H1 (cell line): Measurements from ENCODE around the gene ANKH. TPM values are rescaled to one million over a fixed set of nuclear protein-coding genes. Genes with fewer than 3 reads are reported as not detected.

Experiments
- CTCF ChIA-PET: fragments of 300-600 bp; sonication (Branson Sonifier 250); formaldehyde crosslinking; loops from one replicate; lab custom pipeline; 2021; ENCODE audit not compliant: partially characterized antibody; lab: Charles Lee
- POLR2A ChIA-PET: fragments of 300-600 bp; sonication (Branson Sonifier 250); formaldehyde crosslinking; loops from one replicate; lab custom pipeline; 2021; ENCODE audit warnings: inconsistent platforms; ENCODE audit not compliant: partially characterized antibody; lab: Charles Lee
- DNase-seq, 2 experiments: peaks; one replicate each; pipeline versions ENCODE4 v3.0.0 to v3.0.0-alpha.2; 2010 to 2022; ENCODE audit warnings: low spot score in 2 of 2, low read depth in 1 of 2, mixed read lengths in 1 of 2
- FAIRE-seq: peaks from 2 replicates; lab custom pipeline; 2011; peaks lifted over from hg19 to GRCh38; lab: Jason Lieb, UNC
- H2AFZ ChIP-seq: 2 replicates; pipeline ENCODE4 v1.8.1; 2012; ENCODE audit warnings: low read length, inconsistent platforms
- H2AK5ac ChIP-seq: 2 replicates; pipeline ENCODE4 v1.6.1; 2013; ENCODE audit warnings: low read depth, low read length
- H2BK120ac ChIP-seq: replicated peaks from 2 replicates; pipeline ENCODE3; 2013; ENCODE audit warnings: low read depth, low read length, inconsistent platforms
- H2BK12ac ChIP-seq: 2 replicates; pipeline ENCODE4 v1.6.1; 2013; ENCODE audit warnings: low read depth, low read length
- H2BK15ac ChIP-seq: 2 replicates; pipeline ENCODE4 v1.6.1; 2013; ENCODE audit warnings: low read length
- H2BK20ac ChIP-seq: 2 replicates; pipeline ENCODE4 v1.6.1; 2013; ENCODE audit warnings: low read length
- H2BK5ac ChIP-seq: 2 replicates; pipeline ENCODE4 v1.6.1; 2013; ENCODE audit warnings: low read depth, low read length
- H3K14ac ChIP-seq: 2 replicates; pipeline ENCODE4 v1.6.1; 2013; ENCODE audit warnings: inconsistent platforms; ENCODE audit not compliant: insufficient read length
- H3K18ac ChIP-seq: 2 replicates; pipeline ENCODE4 v1.6.1; 2013; ENCODE audit warnings: low read length; ENCODE audit errors: extremely low read depth
- H3K23ac ChIP-seq: 2 replicates; pipeline ENCODE4 v1.6.1; 2013; ENCODE audit warnings: inconsistent platforms; ENCODE audit not compliant: insufficient read length
- H3K23me2 ChIP-seq: 2 replicates; pipeline ENCODE4 v1.6.1; 2013; ENCODE audit warnings: low read depth, low read length
- H3K27ac ChIP-seq: 2 replicates; pipeline ENCODE4 v1.6.1; 2011; ENCODE audit warnings: low read depth, low read length, inconsistent platforms
- H3K27me3 ChIP-seq, 4 experiments: replicated peaks in 1 of 4; 1 replicate in 1 of 4; 2 replicates in 3 of 4; pipeline versions ENCODE4 v1.6.1 to v1.8.1; 2011 to 2013; ENCODE audit warnings: low read length in 3 of 4, mild to moderate bottlenecking in 3 of 4, inconsistent platforms in 2 of 4, mixed read lengths in 2 of 4, moderate library complexity in 1 of 4; ENCODE audit not compliant: control insufficient read depth in 3 of 4, insufficient read depth in 3 of 4; ENCODE audit errors: extremely low read depth in 1 of 4
- H3K36me3 ChIP-seq, 4 experiments: 2 replicates each; pipeline versions ENCODE4 v1.6.1 to v1.8.1; 2011 to 2013; ENCODE audit warnings: mild to moderate bottlenecking in 4 of 4, low read length in 3 of 4, moderate library complexity in 2 of 4, control low read depth in 1 of 4, inconsistent platforms in 1 of 4; ENCODE audit not compliant: insufficient read depth in 4 of 4, control insufficient read depth in 2 of 4
- H3K4ac ChIP-seq: replicated peaks from 2 replicates; pipeline ENCODE3; 2013; ENCODE audit warnings: low read length, low read depth, mixed read lengths, inconsistent platforms; ENCODE audit not compliant: insufficient read length
- H3K4me1 ChIP-seq, 4 experiments: replicated peaks in 1 of 4; 1 replicate in 1 of 4; 2 replicates in 3 of 4; pipeline versions ENCODE4 v1.6.1 to v1.8.1; 2011 to 2013; ENCODE audit warnings: low read length in 3 of 4, inconsistent platforms in 2 of 4, mixed read lengths in 1 of 4; ENCODE audit not compliant: insufficient read depth in 4 of 4, control insufficient read depth in 3 of 4
- H3K4me2 ChIP-seq, 2 experiments: 2 replicates each; pipeline versions ENCODE4 v1.6.1 to v1.8.1; 2011 to 2013; ENCODE audit warnings: low read depth in 2 of 2, low read length in 2 of 2, control low read depth in 1 of 2, inconsistent platforms in 1 of 2, mild to moderate bottlenecking in 1 of 2; ENCODE audit not compliant: insufficient read depth in 1 of 2
- H3K4me3 ChIP-seq, 4 experiments: fragments of 200-600, 300-600 bp in 1 of 4; sonication (generic), shearing (Covaris generic), sonication (Bioruptor Twin) in 1 of 4; 2 replicates each; pipeline versions ENCODE4 v1.5.1 to v1.8.1; 2011 to 2016; ENCODE audit warnings: low read length in 4 of 4, low read depth in 3 of 4, control low read depth in 2 of 4, inconsistent platforms in 2 of 4, mild to moderate bottlenecking in 2 of 4, mixed read lengths in 1 of 4, moderate library complexity in 1 of 4; ENCODE audit not compliant: insufficient read depth in 2 of 4; ENCODE audit errors: extremely low read depth in 1 of 4
- H3K56ac ChIP-seq: replicated peaks from 2 replicates; pipeline ENCODE3; 2013; ENCODE audit warnings: low read depth, mild to moderate bottlenecking, mixed read lengths, low read length, inconsistent platforms; ENCODE audit not compliant: insufficient read length
- H3K79me1 ChIP-seq: 2 replicates; pipeline ENCODE4 v1.6.1; 2013; ENCODE audit warnings: low read depth, low read length, control low read depth
- H3K79me2 ChIP-seq, 2 experiments: 2 replicates each; pipeline versions ENCODE4 v1.6.1 to v1.8.1; 2012 to 2013; ENCODE audit warnings: low read length in 2 of 2, mild to moderate bottlenecking in 2 of 2, inconsistent platforms in 1 of 2; ENCODE audit not compliant: insufficient read depth in 2 of 2, control insufficient read depth in 1 of 2
- H3K9ac ChIP-seq, 4 experiments: replicated peaks in 1 of 4; 1 replicate in 1 of 4; 2 replicates in 3 of 4; pipeline versions ENCODE4 v1.6.1 to v1.8.1; 2011 to 2013; ENCODE audit warnings: low read depth in 3 of 4, low read length in 3 of 4, control low read depth in 2 of 4, mild to moderate bottlenecking in 2 of 4, moderate library complexity in 2 of 4, inconsistent platforms in 1 of 4; ENCODE audit errors: extremely low read depth in 1 of 4
- H3K9me3 ChIP-seq, 2 experiments: 2 replicates each; pipeline versions ENCODE4 v1.6.1 to v1.8.1; 2012 to 2013; ENCODE audit warnings: mild to moderate bottlenecking in 2 of 2, moderate library complexity in 2 of 2, control low read depth in 1 of 2, inconsistent platforms in 1 of 2, low read depth in 1 of 2, low read length in 1 of 2, mixed read lengths in 1 of 2; ENCODE audit not compliant: insufficient read depth in 2 of 2
- H4K20me1 ChIP-seq, 2 experiments: replicated peaks in 1 of 2; 2 replicates each; pipeline versions ENCODE3 to v1.8.1; 2011 to 2013; ENCODE audit warnings: inconsistent platforms in 2 of 2, low read length in 2 of 2, mild to moderate bottlenecking in 1 of 2; ENCODE audit not compliant: insufficient read depth in 2 of 2, control insufficient read depth in 1 of 2
- H4K5ac ChIP-seq: 2 replicates; pipeline ENCODE4 v1.6.1; 2013; ENCODE audit warnings: low read length, low read depth, mixed read lengths, inconsistent platforms; ENCODE audit not compliant: insufficient read length
- H4K8ac ChIP-seq: 2 replicates; pipeline ENCODE4 v1.8.0; 2013; ENCODE audit warnings: mild to moderate bottlenecking, moderate library complexity, low read length, inconsistent platforms; ENCODE audit not compliant: insufficient read depth; ENCODE audit errors: extremely low read depth
- H4K91ac ChIP-seq: replicated peaks from 2 replicates; pipeline ENCODE3; 2013; ENCODE audit warnings: low read length, mixed read lengths, inconsistent platforms; ENCODE audit not compliant: insufficient read length
- EZH2 ChIP-seq: fragments of 200-600 bp; sonication (generic); IDR thresholded peaks from 2 replicates; pipeline ENCODE4 v1.7.1; 2012; ENCODE audit warnings: low read depth, mild to moderate bottlenecking, moderate library complexity, low read length, inconsistent platforms; ENCODE audit not compliant: severe bottlenecking
- FOSL1 ChIP-seq: IDR thresholded peaks from 2 replicates; pipeline ENCODE4 v1.6.1; 2011; ENCODE audit warnings: mild to moderate bottlenecking, low read depth, low read length, moderate library complexity; ENCODE audit not compliant: insufficient read depth
- TAF7 ChIP-seq: optimal IDR thresholded peaks from 2 replicates; pipeline ENCODE3; 2011; ENCODE audit warnings: low read depth, mild to moderate bottlenecking, inconsistent platforms, low read length, moderate library complexity, borderline replicate concordance
- WGBS, 2 experiments: shearing (Covaris generic) in 1 of 2; methylation state at CpG; one replicate each; pipeline versions ENCODE4 v1.1.6 to v1.1.7; 2013 to 2015; ENCODE audit warnings: low lambda C conversion rate in 2 of 2, mixed read lengths in 2 of 2, inconsistent platforms in 1 of 2, low coverage in 1 of 2, missing lambda C conversion rate in 1 of 2; ENCODE audit not compliant: insufficient replicate concordance in 2 of 2, insufficient coverage in 1 of 2, insufficient read length in 1 of 2; ENCODE audit errors: extremely low coverage in 1 of 2, missing lambda C conversion rate in 1 of 2; 5-methylcytosine and 5-hydroxymethylcytosine counted together
- polyA plus RNA-seq, 7 experiments: library from polyadenylated mRNA; depleted of rRNA in 3 of 7; stranded (reverse) in 5 of 7; unstranded in 2 of 7; fragments of >200 nt in 5 of 7; fragments of 200-250 nt in 2 of 7; gene quantifications; 1 replicate in 5 of 7; 2 replicates in 1 of 7; 4 replicates in 1 of 7; pipeline versions ENCODE4 v1.2.1 to v1.2.3, GENCODE V29; 2011 to 2013; ENCODE audit warnings: missing spikeins in 2 of 7, mixed read lengths in 2 of 7
- total RNA-seq: library from RNA; stranded (reverse); fragmentation: NEBNext Ultra II Directional; extraction: Animal tissue kit (Norgen Biotek cat#: 25700); gene quantifications from 2 replicates; pipeline ENCODE4 v1.2.1, GENCODE V29; 2021

The ANKH gene
- total and polyA plus RNA-seq, 2 of the 8 experiments (the other 6 are each of a cell fraction or from before 2014, with no cell fraction given) = 5.3 to 13.0 TPM

DNA sequence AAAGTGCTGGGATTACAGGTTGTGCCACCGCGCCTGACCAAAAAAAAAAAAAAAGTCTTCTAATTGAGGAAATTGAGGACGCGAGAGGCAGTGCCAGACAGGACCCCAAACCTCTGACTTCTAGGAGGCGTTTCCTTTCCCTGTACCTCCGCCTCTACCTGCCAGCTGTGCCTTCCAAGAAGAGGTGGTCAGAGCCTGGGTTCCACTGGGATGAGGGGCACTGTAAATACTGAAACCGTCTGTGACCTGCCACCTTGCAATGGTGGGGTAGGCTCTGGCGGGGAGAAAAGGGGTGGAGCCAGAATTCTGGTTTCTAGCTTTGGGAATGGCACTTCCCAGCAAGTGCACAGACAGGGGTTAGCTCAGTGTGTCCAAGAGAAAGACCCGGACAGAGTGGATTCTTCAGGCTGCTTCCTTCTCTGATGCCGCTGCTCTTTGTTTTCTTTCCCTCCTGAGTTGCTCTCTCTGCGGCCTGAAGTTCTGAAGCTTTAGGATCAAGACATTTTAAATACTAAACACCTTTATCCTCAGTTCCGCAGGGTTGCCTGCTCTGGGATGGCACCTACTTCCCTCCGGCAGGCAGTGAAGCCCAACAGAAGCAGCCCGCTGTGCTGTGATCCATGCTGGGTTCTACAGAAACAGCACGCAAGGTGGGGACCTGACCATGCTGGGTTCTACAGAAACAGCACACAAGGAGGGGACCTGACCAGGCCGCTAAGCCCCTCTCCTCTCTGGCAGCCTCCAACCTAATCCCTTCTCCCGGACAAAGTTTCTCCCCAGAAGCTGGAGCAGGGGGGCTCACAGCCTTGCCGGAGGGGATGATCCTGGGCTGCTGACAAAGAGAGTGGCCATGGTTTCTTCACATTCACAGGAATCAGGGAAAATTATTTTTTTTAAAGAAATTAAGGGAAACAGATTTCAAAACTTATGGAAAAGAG, 141.9 kb downstream of the ANKH start:
- ChIA-PET CTCF (interaction anchor here (0.6 to 4.7 kb wide), 9 partner anchors 28 to 1266 kb away, joined by 3 to 31 read pairs (median 3); partner anchors contain the start of gene ANKH), POLR2A (interaction anchor here (1.4 kb wide), 1 partner anchor 52 kb away, joined by 3 read pairs; no protein-coding TSS in a partner anchor)
- Histone ChIP-seq H3K9ac (no peak overlapping the region), H3K56ac (no peak overlapping the region), H3K18ac (peak overlapping the region; percentile 87), H3K23me2 (0 out of 2 replicates have a peak, but pooled peaks cover 3% of the 10 kb centered on the region), H3K79me1 (no peaks in the 10 kb centered on the region), H2BK20ac (peak overlapping the region; percentile 72; the same call in 1 of the 2 replicates), H3K79me2 (no peaks in the 10 kb centered on the region), H2BK12ac (peak overlapping the region; percentile 94; the same call in 1 of the 2 replicates), H3K36me3 (no peaks in the 10 kb centered on the region), H4K8ac (no peak overlapping the region), H3K9me3 (no peaks in the 10 kb centered on the region), H3K14ac (no peak overlapping the region), H3K27me3 (0 out of 7 replicates have a peak, but pooled peaks cover 0 to 2% (median 0%) of the 10 kb centered on the region in 4 experiments), H3K4me1 (peaks cover 8 to 22% (median 18%) of the 10 kb centered on the region in 4 experiments), H4K20me1 (no peaks in the 10 kb centered on the region), H2AFZ (no peak overlapping the region), H3K4ac (no peak overlapping the region), H3K4me2 (no peak overlapping the region; a peak in 1 of 4 replicates), H2BK5ac (peak overlapping the region; percentile 60; the same call in 1 of the 2 replicates), H3K23ac (no peak overlapping the region), H3K4me3 (no peak overlapping the region), H2BK15ac (peak overlapping the region; percentile 46; the same call in 1 of the 2 replicates), H4K91ac (peak overlapping the region; percentile 95), H3K27ac (no peak overlapping the region), H2BK120ac (no peak overlapping the region), H4K5ac (no peak overlapping the region), H2AK5ac (peak overlapping the region; percentile 77; the same call in 1 of the 2 replicates)
- FAIRE-seq (no peak), DNase-seq (no peak)
- WGBS, 2 experiments = 87% methylated on average over 16 of the region's 18 CpGs; no CpG with 5 or more reads in 1 of the 2 experiments
- TF ChIP-seq EZH2 (no peak), TAF7 (no peak), FOSL1 (no peak)
